ENCODE data around the gene MYD88. TPM values are rescaled to one million over a fixed set of nuclear protein-coding genes. Genes with fewer than 3 reads are reported as not detected.

The MYD88 gene
- total and polyA plus RNA-seq, 9 of the 15 experiments (the other 6 are each of a cell fraction or from before 2014, with no cell fraction given), result 3.2 to 47.3 (median 27.6) TPM

- TF ChIP-seq GMEB1 (CRISPR knock-in tag; IDR thresholded peaks at IDR 0.05) (peak; percentile 98), KDM5B (IDR thresholded peaks at IDR 0.05; ENCODE audit: insufficient replicate concordance, low read depth, low read length) (peak; percentile 64), TARDBP (IDR thresholded peaks at IDR 0.05) (peak; percentile 100), ZFP91 (CRISPR knock-in tag; IDR thresholded peaks at IDR 0.05) (no peak), MAFG (tag; conservative IDR thresholded peaks at IDR 0.05) (no peak), CBFA2T3 (IDR thresholded peaks at IDR 0.05) (no peak), XRCC4 (IDR thresholded peaks at IDR 0.05; ENCODE audit: extremely low read depth, insufficient read depth, insufficient read length) (no peak), KLF16 (IDR thresholded peaks at IDR 0.05) (no peak), RAD21 (CRISPR knock-in tag; conservative IDR thresholded peaks at IDR 0.05 in 1 of 2, IDR thresholded peaks at IDR 0.05 in 1 of 2) (0 out of 4 replicates have a peak, but pooled peaks of 1 of the 2 experiments have one; percentile 14), ZNF561 (CRISPR knock-in tag; conservative IDR thresholded peaks at IDR 0.05) (no peak), TEAD4 (IDR thresholded peaks at IDR 0.05; ENCODE audit: low read length) (peak; percentile 39; the same call in 1 of the 2 replicates), TEAD4 (CRISPR knock-in tag; IDR thresholded peaks at IDR 0.05; ENCODE audit: borderline replicate concordance) (no peak), MBD2 (IDR thresholded peaks at IDR 0.05; ENCODE audit: borderline replicate concordance, low read depth) (peak; percentile 91), ZNF140 (CRISPR knock-in tag; IDR thresholded peaks at IDR 0.05) (no peak), SETDB1 (IDR thresholded peaks at IDR 0.05; ENCODE audit: low read length) (peak; percentile 76)
Observed at GRCh38 chr3:38164952-38165721, 26.7 kb downstream of the MYD88 start, which contains the start of gene OXSR1 (continued).
